Liver (tissue), 9 donors: Measurements from ENCODE around the gene ZNF718. TPM values are rescaled to one million over a fixed set of nuclear protein-coding genes. Genes with fewer than 3 reads are reported as not detected.

Experiments
- DNase-seq: peaks from one replicate; pipeline ENCODE4 v3.0.0-alpha.2; 2017; ENCODE audit warnings: low spot score
- H3K27ac ChIP-seq, 2 donors: one replicate each; pipeline ENCODE4 v1.7.0; 2013; ENCODE audit warnings: inconsistent platforms in 2 of 2, low read length in 2 of 2, control low read depth in 1 of 2, low read depth in 1 of 2, mild to moderate bottlenecking in 1 of 2
- H3K27me3 ChIP-seq, 4 donors: one replicate each; pipeline versions ENCODE4 v1.6.1 to v1.7.0; 2013; ENCODE audit warnings: low read length in 3 of 4, inconsistent platforms in 1 of 4, mild to moderate bottlenecking in 1 of 4, moderate library complexity in 1 of 4; ENCODE audit not compliant: control insufficient read depth in 4 of 4, insufficient read depth in 4 of 4
- H3K36me3 ChIP-seq, 4 donors: one replicate each; pipeline versions ENCODE4 v1.6.1 to v1.7.0; 2013; ENCODE audit warnings: low read length in 3 of 4, mild to moderate bottlenecking in 3 of 4, low read depth in 1 of 4, moderate library complexity in 1 of 4; ENCODE audit not compliant: control insufficient read depth in 4 of 4, insufficient read depth in 3 of 4
- H3K4me1 ChIP-seq, 4 donors: one replicate each; pipeline versions ENCODE4 v1.6.1 to v1.7.0; 2013; ENCODE audit warnings: low read length in 3 of 4, mild to moderate bottlenecking in 3 of 4, moderate library complexity in 1 of 4; ENCODE audit not compliant: control insufficient read depth in 4 of 4, insufficient read depth in 4 of 4
- H3K4me3 ChIP-seq, 3 donors: one replicate each; pipeline versions ENCODE4 v1.6.1 to v1.7.0; 2013; ENCODE audit warnings: low read length in 3 of 3, control low read depth in 1 of 3, low read depth in 1 of 3, mild to moderate bottlenecking in 1 of 3
- H3K9ac ChIP-seq, 2 donors: one replicate each; pipeline ENCODE4 v1.7.0; 2013; ENCODE audit warnings: low read length in 2 of 2, mild to moderate bottlenecking in 2 of 2, moderate library complexity in 2 of 2, control low read depth in 1 of 2, low read depth in 1 of 2
- H3K9me3 ChIP-seq, 4 donors: one replicate each; pipeline versions ENCODE4 v1.6.1 to v1.7.0; 2013; ENCODE audit warnings: low read length in 3 of 4; ENCODE audit not compliant: control insufficient read depth in 4 of 4
- ATF3 ChIP-seq: IDR thresholded peaks from 2 replicates; pipeline ENCODE4 v1.6.1; 2016; ENCODE audit warnings: antibody characterized with exemption
- EGR1 ChIP-seq, 2 donors: IDR thresholded peaks; 2 replicates each; pipeline ENCODE4 v1.6.1; 2016 to 2018; ENCODE audit warnings: antibody characterized with exemption in 2 of 2, low read depth in 2 of 2
- FOXA1 ChIP-seq: IDR thresholded peaks from 2 replicates; pipeline ENCODE4 v1.6.1; 2016; ENCODE audit warnings: antibody characterized with exemption
- FOXA2 ChIP-seq: IDR thresholded peaks from 2 replicates; pipeline ENCODE4 v1.6.1; 2016; ENCODE audit warnings: antibody characterized with exemption
- GABPA ChIP-seq, 2 donors: IDR thresholded peaks in 1 of 2; conservative IDR thresholded peaks in 1 of 2; 2 replicates each; pipeline ENCODE4 v1.6.1; 2016; ENCODE audit warnings: antibody characterized with exemption in 2 of 2, mild to moderate bottlenecking in 1 of 2, moderate library complexity in 1 of 2
- HNF4A ChIP-seq, 2 donors: conservative IDR thresholded peaks; 2 replicates each; pipeline ENCODE4 v1.6.1; 2016; ENCODE audit warnings: antibody characterized with exemption in 2 of 2, mild to moderate bottlenecking in 2 of 2
- HNF4G ChIP-seq: IDR thresholded peaks from 2 replicates; pipeline ENCODE4 v1.6.1; 2016; ENCODE audit warnings: antibody characterized with exemption
- JUND ChIP-seq, 2 donors: IDR thresholded peaks; 2 replicates each; pipeline ENCODE4 v1.6.1; 2016; ENCODE audit warnings: antibody characterized with exemption in 2 of 2
- NR2F2 ChIP-seq: IDR thresholded peaks from 2 replicates; pipeline ENCODE4 v1.6.1; 2016; ENCODE audit warnings: antibody characterized with exemption
- RAD21 ChIP-seq, 2 donors: IDR thresholded peaks; 2 replicates each; pipeline ENCODE4 v1.6.1; 2016; ENCODE audit warnings: antibody characterized with exemption in 2 of 2, mild to moderate bottlenecking in 2 of 2
- RXRA ChIP-seq, 2 donors: IDR thresholded peaks; 2 replicates each; pipeline ENCODE4 v1.6.1; 2017 to 2018; ENCODE audit warnings: antibody characterized with exemption in 2 of 2, mild to moderate bottlenecking in 1 of 2
- SP1 ChIP-seq: IDR thresholded peaks from 2 replicates; pipeline ENCODE4 v1.6.1; 2018; ENCODE audit warnings: antibody characterized with exemption, mild to moderate bottlenecking
- TAF1 ChIP-seq: conservative IDR thresholded peaks from 2 replicates; pipeline ENCODE4 v1.6.1; 2016; ENCODE audit warnings: antibody characterized with exemption, mild to moderate bottlenecking
- YY1 ChIP-seq: IDR thresholded peaks from 2 replicates; pipeline ENCODE4 v1.6.1; 2016; ENCODE audit warnings: antibody characterized with exemption, mild to moderate bottlenecking
- WGBS: extraction: QIAGEN DNeasy Blood & Tissue Kit; methylation state at CpG from one replicate; pipeline ENCODE4 v1.1.7; 2013; 5-methylcytosine and 5-hydroxymethylcytosine counted together
- polyA plus RNA-seq, 2 donors: library from polyadenylated mRNA; stranded (reverse) in 1 of 2; unstranded in 1 of 2; fragments of 200-250 nt in 1 of 2; fragments of >200 nt in 1 of 2; fragmentation: Nextera tagmentation in 1 of 2; extraction: Ambion mirVana in 1 of 2; gene quantifications; one replicate each; pipeline versions ENCODE4 v1.2.1 to v1.2.3, GENCODE V29; 2013 to 2015
- total RNA-seq, 2 donors: library from RNA; depleted of rRNA; stranded (reverse); fragments of >200 nt; gene quantifications; one replicate each; pipeline ENCODE4 v1.2.3, GENCODE V29; 2014
- TF ChIP-seq, protein P1 (sequence below): fragments of 150-350 bp; IDR thresholded peaks from 2 replicates; pipeline ENCODE4 v1.5.1; 2017; ENCODE audit warnings: improper control_type of control experiment, low read depth, low read length; ENCODE audit not compliant: missing input control
- TF ChIP-seq, protein P2 (sequence below): IDR thresholded peaks from 2 replicates; pipeline ENCODE4 v1.6.1; 2016; ENCODE audit warnings: antibody characterized with exemption, mild to moderate bottlenecking
- TF ChIP-seq, protein P3 (sequence below): IDR thresholded peaks from 2 replicates; pipeline ENCODE4 v1.6.1; 2016; ENCODE audit warnings: antibody characterized with exemption
- donor health status: healthy.
- donor health status: healthy.
- donor health status: healthy.
- donor health status: healthy.
- donor health status: healthy.

ZNF718 gene
- total and polyA plus RNA-seq, 4 donors, result 0.50 to 6.5 (median 2.4) TPM

DNA sequence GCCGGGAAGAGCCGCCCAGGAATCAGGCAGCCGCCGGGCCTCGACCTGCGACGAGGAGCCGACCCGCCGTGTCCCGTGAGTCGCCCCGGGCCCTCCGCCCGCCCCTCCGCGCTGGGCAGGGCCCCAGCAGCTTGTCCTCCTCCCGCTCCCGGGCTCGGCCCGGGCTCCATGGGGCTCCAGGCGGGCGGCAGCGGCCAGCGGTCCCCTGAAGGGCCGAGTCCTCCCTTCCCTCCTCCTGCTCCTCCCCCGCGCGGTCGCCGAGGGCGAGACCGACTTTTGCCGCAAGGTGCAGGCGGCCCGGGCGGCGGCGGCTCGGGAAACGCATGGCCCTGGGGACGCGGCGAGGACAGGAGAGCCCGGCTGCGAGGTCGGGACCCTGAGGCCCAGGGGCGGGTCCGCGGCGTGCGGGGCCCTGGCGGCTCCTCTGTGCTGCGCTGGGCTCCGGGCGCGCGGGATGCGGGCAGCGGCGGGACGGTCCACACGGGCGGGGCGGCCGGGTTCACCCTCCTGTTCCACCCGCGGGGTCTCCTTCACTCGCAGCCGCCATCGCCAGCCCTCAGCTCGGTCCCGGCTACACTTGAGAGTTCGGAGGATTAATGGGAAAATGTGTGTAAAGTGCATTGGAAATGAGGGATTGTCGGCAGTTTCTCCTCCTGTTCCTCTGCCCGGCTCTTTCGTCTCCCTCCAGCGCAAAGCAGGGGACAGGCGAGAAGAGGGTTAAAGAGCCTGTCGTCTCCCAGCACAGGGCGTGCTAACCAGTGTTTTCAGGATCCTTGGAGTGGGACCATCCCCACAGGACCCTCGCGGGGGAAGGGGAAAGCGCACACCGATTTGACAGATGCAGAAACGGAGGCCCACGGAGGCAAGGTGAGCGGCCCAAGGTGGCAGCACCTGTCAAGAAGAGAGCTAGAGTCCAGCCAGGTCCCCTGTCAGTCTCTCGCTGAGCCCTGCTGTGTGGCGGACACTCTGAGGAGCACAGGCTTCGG lies 16.6 kb upstream of the ZNF718 start:
- no peak overlapping the region for H3K27ac ChIP-seq
- WGBS, result 12% methylated on average over 91 of the region's 91 CpGs
- no peak overlapping the region for H3K9ac ChIP-seq
- TF ChIP-seq HNF4G (no peak), ATF3 (no peak), SP1 (no peak), NR2F2 (no peak)
- peaks cover 0 to 14% (median 4%) of the 10 kb centered on the region in 4 donors for H3K27me3 ChIP-seq
- peak overlapping the region in 2 of 3 donors; percentile 30 to 32 for H3K4me3 ChIP-seq
- peaks cover 40 to 81% (median 68%) of the 10 kb centered on the region in 4 donors for H3K9me3 ChIP-seq
- DNase-seq, result no peak
- no peaks in the 10 kb centered on the region for H3K36me3 ChIP-seq
- H3K4me1 ChIP-seq, result no peaks in the 10 kb centered on the region

DNA sequence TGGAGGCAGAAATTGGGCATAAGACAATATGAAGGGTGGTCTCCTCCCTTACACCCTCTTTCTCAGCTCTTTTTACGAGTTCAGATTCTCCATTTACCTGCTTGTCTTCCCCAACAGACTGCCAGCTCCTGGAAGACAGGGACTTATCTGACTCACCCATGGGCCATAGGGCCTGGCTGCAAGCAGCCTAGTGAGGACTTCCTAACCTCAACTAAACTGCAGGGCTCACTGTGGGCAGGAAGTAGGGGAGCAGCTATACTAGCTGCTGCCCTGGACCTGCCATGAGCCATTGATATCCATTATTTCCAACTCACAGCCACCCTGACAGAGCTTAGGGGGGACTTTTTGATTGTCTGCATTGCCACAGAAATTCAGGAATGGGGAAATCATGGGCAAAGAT lies 11.5 kb upstream of the ZNF718 start:
- no peak for DNase-seq
- Histone ChIP-seq H3K27me3 (peaks cover 0 to 14% (median 2%) of the 10 kb centered on the region in 4 donors), H3K4me1 (no peaks in the 10 kb centered on the region), H3K27ac (no peak overlapping the region), H3K36me3 (no peaks in the 10 kb centered on the region), H3K9me3 (peaks cover 17 to 63% (median 54%) of the 10 kb centered on the region in 4 donors), H3K9ac (no peak overlapping the region), H3K4me3 (peak overlapping the region in 1 of 3 donors; percentile 46)
- WGBS, result 55% methylated on average over 1 of the region's 1 CpG
- TF ChIP-seq SP1, result no peak
- TF ChIP-seq ATF3, result no peak

- H3K4me1 ChIP-seq, result no peaks in the 10 kb centered on the region
- H3K27ac ChIP-seq, result no peak overlapping the region
- peaks cover 13 to 61% (median 47%) of the 10 kb centered on the region in 4 donors for H3K9me3 ChIP-seq
- no peak overlapping the region for H3K9ac ChIP-seq
- no peak overlapping the region for H3K4me3 ChIP-seq
- 85% methylated on average over 2 of the region's 2 CpGs for WGBS
- TF ChIP-seq TAF1 (no peak), RAD21 (IDR thresholded peaks at IDR 0.05) (no peak), HNF4A (conservative IDR thresholded peaks at IDR 0.05) (no peak), NR2F2 (no peak), HNF4G (no peak), RXRA (IDR thresholded peaks at IDR 0.05) (no peak), ATF3 (no peak), FOXA2 (no peak), YY1 (no peak), SP1 (no peak), EGR1 (IDR thresholded peaks at IDR 0.05; ENCODE audit: low read depth in 2 of 2) (no peak), GABPA (IDR thresholded peaks at IDR 0.05 in 1 of 2, conservative IDR thresholded peaks at IDR 0.05 in 1 of 2) (no peak), FOXA1 (no peak), JUND (IDR thresholded peaks at IDR 0.05) (no peak)
- TF ChIP-seq, protein P1, sequence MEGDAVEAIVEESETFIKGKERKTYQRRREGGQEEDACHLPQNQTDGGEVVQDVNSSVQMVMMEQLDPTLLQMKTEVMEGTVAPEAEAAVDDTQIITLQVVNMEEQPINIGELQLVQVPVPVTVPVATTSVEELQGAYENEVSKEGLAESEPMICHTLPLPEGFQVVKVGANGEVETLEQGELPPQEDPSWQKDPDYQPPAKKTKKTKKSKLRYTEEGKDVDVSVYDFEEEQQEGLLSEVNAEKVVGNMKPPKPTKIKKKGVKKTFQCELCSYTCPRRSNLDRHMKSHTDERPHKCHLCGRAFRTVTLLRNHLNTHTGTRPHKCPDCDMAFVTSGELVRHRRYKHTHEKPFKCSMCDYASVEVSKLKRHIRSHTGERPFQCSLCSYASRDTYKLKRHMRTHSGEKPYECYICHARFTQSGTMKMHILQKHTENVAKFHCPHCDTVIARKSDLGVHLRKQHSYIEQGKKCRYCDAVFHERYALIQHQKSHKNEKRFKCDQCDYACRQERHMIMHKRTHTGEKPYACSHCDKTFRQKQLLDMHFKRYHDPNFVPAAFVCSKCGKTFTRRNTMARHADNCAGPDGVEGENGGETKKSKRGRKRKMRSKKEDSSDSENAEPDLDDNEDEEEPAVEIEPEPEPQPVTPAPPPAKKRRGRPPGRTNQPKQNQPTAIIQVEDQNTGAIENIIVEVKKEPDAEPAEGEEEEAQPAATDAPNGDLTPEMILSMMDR, result no peak
- TF ChIP-seq, protein P2, sequence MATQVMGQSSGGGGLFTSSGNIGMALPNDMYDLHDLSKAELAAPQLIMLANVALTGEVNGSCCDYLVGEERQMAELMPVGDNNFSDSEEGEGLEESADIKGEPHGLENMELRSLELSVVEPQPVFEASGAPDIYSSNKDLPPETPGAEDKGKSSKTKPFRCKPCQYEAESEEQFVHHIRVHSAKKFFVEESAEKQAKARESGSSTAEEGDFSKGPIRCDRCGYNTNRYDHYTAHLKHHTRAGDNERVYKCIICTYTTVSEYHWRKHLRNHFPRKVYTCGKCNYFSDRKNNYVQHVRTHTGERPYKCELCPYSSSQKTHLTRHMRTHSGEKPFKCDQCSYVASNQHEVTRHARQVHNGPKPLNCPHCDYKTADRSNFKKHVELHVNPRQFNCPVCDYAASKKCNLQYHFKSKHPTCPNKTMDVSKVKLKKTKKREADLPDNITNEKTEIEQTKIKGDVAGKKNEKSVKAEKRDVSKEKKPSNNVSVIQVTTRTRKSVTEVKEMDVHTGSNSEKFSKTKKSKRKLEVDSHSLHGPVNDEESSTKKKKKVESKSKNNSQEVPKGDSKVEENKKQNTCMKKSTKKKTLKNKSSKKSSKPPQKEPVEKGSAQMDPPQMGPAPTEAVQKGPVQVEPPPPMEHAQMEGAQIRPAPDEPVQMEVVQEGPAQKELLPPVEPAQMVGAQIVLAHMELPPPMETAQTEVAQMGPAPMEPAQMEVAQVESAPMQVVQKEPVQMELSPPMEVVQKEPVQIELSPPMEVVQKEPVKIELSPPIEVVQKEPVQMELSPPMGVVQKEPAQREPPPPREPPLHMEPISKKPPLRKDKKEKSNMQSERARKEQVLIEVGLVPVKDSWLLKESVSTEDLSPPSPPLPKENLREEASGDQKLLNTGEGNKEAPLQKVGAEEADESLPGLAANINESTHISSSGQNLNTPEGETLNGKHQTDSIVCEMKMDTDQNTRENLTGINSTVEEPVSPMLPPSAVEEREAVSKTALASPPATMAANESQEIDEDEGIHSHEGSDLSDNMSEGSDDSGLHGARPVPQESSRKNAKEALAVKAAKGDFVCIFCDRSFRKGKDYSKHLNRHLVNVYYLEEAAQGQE, result no peak
- TF ChIP-seq, protein P3, sequence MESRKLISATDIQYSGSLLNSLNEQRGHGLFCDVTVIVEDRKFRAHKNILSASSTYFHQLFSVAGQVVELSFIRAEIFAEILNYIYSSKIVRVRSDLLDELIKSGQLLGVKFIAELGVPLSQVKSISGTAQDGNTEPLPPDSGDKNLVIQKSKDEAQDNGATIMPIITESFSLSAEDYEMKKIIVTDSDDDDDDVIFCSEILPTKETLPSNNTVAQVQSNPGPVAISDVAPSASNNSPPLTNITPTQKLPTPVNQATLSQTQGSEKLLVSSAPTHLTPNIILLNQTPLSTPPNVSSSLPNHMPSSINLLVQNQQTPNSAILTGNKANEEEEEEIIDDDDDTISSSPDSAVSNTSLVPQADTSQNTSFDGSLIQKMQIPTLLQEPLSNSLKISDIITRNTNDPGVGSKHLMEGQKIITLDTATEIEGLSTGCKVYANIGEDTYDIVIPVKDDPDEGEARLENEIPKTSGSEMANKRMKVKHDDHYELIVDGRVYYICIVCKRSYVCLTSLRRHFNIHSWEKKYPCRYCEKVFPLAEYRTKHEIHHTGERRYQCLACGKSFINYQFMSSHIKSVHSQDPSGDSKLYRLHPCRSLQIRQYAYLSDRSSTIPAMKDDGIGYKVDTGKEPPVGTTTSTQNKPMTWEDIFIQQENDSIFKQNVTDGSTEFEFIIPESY, result no peak
- H3K36me3 ChIP-seq, result no peaks in the 10 kb centered on the region
- peaks cover 0 to 7% (median 2%) of the 10 kb centered on the region in 4 donors for H3K27me3 ChIP-seq
- no peak for DNase-seq
Observed at GRCh38 chr4:113732-114131, 10.6 kb upstream of the ZNF718 start.
